HG03460 (cell line): ENCODE measurements around the gene MATN3.

Source experiments
- ATAC-seq: cut with Tn5 transposase; IDR thresholded peaks from one replicate; pipeline ENCODE4 v1.9.1; 2021; ENCODE audit not compliant: unreplicated experiment

The MATN3 gene

DNA sequence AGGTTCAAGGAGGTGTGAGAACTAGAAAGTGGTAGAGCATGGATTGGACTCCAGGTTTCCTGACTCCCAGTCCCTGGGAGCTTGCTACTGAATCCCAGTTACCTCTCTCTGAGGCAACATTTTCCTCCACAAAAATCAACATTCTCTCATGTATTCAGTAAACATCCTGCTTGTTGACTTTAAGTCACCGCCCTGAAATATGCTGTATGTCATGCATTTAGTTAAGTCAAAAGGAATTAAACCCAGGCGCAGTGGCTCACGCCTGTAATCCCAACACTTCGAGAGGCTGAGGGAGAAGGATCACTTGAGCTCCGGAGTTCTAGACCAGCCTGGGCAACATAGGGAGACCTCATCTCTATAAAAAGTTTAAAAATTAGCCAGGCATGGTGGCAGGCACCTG is 3.8 kb downstream of the MATN3 start:
- ATAC-seq: no peak

DNA sequence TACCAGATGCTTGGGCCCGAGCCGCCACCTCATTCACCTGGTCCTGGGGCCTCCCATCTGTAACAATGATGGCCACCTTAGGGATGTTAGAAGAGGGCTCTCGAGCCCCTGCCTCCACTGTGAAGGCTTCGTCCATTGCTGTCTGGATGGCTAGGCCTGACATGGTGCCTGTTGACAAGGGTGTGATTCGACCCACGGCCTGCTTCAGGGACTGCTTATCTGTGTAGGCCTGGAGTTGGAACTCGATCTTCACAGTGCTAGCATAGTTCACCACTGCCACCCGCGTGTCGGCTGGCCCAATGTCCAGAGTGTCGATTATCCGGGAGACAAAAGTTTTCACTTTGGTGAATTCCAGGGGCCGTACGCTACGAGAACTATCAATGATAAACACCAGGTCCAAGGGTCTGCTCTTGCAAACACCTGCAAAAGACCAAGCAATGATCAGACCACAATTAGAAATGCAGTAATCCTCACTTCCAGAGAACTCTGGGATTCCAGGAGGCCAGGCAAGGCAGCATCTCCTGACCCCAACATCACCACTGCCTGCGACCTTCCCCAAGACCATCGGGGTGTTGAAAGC is 6.5 kb downstream of the MATN3 start:
- no peak for ATAC-seq

DNA sequence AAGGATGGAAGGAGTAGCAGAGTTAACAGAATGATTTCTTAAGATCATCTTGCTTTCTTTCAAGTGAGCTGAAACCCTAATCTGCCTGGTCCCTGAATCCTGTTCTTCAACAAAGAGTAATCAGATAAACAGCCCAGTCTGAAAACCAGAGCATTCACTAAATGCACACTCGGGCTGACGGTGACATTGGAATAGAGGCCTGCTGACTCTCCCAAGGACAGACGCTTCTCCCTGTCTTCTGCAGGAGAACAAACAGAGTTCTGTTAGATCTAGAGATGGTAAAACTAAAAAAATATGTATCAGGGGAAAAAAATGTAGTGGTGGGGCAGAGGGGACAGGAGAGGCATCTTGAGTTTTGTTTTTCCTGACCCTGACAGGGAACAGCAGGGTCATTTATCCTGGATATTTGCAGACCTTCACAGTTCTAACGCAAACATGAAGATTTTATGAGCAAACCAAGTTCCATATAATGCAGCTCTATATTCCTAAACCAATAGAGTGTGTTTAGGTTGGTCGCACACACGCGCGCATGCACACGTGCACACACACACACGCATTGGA is 7.3 kb downstream of the MATN3 start:
- ATAC-seq: no peak

DNA sequence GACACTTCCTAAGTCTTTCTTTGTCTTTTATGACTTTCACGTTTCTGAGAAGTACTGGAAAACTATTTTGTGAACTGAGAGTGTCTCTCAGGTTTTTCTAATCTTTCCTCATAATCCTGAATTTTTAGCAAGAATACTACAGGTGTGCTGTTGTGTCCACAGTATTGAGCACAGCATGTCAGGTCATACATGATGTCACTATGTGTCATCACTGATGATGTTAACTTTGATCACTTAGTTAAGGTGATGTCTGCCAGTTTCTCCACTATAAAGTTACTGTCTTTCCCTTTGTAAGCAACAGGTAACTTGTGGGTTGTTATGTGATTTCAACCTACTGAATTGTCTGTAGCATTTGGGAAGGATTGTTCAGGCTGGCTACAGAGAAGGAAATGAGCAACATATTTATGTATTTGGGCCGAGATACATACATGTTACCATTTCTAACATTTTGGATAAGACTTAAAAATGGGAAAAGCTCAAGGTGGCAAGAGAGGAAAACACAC is 11.1 kb downstream of the MATN3 start:
- ATAC-seq: no peak

DNA sequence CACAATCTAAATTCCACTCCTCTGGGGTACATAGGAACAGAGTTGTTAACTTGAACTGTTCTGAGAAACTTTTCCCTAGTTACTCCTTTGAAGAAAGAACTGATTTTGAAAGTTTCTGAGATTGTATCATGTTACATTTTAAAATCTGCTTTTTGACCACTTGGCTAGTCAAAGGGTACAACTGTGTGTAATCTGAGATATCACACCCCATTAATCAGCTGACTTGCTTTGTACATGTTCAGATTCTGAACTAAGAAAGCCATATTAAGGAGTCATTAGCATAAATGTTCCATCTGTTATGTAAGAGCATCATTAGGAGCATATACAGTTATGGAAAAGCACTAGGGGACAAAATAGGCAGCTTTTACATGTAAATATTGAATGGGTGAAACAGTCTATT is 18.7 kb downstream of the MATN3 start:
- no peak for ATAC-seq

DNA sequence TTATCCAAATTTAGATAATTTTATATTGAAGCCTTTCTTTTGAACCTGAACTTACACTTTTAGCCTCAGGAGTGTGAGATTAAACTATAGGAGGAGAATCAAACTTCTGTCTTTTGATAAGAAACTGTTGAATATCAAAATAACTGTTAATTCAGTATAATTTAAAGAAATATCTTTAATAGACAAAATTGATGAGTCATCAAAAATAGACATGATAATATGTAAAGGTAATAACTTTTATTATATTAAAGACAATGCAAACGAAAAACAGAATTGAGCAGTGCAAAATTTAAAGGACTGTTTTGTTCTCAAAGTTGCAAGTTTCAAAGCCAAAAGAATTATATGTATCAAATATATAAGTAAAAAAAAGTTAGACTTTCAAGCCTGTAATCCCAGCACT is 20.6 kb downstream of the MATN3 start:
- ATAC-seq: no peak

DNA sequence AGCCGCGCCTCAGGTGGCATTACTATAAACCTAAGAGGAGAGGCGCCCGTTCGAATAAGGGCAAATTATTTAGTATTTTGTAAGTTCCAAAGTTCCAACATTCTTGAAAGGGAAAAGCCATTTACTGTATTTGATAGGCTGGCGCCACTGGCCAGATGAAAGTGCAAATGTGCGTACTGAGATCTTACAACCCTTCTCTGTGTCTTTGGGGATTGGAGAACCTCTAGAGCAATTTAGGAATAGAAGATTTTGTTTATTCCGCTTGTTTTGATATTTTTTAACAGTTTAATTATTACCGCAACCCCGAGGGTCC is 22.1 kb downstream of the MATN3 start:
- ATAC-seq: no peak

DNA sequence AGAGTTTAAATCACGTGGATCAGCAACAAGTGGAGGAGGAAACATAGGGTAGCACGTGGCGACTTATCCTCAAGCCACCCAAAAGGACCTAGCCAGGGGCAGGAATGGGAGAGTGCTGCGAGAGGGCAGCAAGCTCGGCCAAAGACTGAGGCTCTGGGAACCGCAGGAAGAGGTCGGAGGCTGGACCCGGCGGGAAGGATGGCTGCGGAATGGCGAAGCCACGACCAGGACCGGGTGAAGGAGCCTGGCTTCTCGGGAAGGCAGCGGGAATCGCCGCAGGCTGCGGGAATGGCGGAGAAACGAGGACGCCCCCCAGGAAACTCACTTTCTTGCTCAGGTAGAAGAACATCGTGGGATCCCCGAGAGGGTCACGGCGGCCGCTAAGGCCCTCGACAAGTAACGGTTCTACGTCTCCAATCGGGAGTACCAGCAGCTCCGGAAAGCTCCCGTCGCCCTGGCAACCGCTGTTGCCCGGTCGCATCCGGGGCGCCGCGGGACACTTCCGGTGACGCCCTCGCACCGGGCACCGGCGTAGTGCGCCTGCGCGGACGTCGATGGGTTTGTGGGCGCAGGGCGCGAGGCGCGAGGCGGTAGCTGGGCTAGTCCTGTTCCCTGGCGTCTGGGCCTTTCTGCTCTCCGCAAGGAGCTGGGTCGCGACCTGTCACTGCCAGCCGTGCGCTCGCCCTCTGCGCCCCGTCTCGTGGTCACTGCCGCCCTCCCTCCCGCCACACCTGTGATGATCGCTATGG is 22.6 kb downstream of the MATN3 start, which contains the start of gene WDR35:
WDR35 (minus strand) TSS at position 439 of the 749 bp plus-strand sequence; CDS start at position 349, 90 bp downstream.
- ATAC-seq: peak; percentile 93

DNA sequence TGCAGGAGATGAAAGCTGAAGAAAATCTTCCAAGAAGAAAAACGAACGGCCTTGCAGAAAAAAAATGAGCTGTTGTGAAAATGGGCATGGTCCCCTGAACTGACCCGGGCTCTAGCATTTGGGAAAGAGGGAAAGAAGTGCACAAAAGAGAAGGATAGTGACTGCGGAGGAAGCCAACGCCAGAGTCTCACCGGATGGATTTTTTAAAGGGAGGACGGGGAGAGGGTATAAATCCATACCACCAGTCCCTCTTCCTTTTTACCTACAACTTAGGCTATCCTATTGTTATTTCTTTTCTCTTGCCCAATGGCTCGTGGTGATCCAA is 23.2 kb downstream of the MATN3 start:
- ATAC-seq: no peak

DNA sequence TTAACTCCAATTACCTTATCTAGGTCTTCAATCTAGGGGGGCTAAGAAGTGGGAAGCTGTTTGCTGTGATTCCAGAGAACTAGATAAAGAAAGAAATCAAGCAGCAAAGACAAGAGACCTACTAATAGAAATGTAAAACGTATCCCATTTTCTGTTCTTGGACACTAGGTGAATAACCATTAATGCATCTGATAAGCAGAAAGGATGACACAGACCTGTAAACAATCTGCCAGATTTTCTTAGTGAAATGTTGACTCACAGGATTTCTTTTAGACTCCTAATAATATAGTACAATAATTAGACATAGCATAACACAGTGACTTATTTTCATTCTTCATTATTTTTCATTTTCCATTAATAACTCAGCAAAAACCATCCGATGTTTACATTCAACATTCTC is 23.9 kb downstream of the MATN3 start:
- no peak for ATAC-seq

DNA sequence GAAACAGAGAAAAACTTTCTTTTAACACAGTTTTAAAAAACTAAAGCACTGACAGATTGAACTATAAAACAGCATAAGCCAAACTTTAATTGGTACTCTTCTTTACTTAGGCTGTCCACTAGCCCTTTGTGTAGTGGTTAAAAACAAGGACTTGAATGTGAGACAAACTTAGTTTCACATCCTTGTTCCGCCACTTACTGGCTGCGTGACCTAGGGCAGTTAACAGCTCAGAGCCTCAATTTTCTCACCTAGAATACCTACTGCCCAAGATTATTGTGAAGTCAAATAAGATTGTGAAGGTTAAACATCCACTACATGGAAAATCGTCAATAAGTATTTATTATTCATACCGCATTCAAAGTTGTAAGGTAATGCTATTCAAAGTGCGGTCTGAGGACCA is 24.5 kb downstream of the MATN3 start:
- ATAC-seq: peak; percentile 62

DNA sequence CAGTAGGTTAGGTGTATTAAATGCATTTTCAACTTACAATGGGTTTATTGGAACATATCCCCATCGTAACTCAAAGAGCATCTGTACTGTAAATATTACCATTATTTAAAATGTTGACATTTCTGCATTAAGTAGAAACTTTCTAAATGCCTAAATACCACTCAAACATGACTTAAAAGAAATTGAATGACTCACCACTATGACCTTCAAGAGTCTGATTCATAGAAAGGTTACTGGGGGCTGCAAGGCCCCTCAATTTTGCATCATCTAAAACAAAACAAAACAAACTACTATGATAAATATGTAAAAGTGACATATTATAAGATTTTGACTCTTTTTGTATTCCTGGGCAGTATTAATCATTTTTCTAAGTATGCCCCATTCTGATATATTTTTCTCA is 30.2 kb downstream of the MATN3 start:
- no peak for ATAC-seq

DNA sequence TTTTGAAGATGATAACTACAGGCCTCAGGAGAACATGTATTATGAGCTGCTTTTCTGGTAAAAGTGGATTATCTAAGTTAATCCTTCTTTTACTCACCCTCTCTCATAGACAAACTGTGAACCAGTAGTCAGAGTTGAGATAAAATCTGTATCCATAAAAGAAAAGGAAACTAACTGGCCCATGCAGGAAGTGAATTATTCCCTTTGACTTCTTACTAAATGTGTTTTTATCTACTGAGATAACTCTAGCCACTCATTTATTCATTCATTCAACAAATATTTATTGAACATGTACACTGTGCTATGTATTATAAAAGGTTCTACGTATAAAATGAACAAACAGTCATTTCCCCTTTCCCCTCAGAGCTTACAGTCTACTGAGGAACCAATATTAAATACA is 32.5 kb downstream of the MATN3 start:
- no peak for ATAC-seq

DNA sequence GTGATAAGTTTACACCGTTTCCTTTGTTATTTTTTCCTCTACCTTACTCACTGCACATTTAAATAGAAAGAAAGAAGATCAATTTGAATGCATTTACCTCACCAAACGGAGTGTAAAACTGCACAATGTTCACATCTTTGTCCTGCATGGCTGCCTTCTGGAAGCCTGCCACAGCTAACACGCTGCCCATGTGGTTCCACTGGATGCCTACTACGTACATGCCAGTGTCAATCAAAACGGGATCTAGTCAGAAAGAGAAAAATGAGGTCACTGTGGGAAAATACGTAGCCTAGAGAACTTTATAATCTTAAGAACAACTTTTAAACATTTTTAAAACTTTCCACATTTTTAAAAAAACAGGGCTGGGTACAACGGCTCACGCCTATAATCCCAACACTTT is 39.0 kb downstream of the MATN3 start:
- ATAC-seq: no peak

DNA sequence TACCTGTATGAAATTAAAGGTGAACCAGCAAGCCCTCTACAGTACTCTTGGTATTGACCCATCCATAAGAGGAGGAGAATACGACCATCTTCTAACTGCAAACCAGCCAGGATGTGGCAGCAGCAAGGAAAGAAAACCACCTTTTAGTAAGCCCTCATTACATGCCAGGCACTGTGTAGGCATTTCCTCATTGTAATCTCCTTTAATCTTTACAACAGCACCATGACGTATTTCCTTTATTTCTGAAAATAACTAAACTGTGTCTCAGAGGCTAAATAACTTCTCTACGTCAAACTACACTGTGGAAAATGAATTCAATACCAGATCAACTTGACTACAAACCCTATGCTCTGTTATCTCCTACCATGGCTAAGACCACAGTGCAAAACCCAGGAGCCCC is 40.8 kb downstream of the MATN3 start:
- no peak for ATAC-seq

DNA sequence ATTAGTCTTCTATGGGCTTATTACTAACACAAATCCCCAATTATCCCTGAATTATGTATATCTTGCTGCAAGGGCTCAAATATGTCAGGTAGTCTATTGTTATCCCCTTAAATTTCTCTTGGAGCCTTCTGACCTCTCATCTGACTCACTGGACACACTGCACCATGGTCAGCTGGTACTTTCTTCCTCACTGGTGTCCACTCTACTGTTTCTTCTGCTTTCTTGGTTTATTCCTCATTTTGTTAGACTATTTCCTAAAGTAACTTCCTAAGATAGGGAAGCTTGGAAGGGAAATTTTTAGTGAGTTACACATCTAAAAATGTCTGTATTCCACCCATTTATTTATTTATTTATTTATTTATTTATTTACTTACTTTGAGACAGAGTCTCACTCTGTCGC is 49.1 kb downstream of the MATN3 start:
- ATAC-seq: no peak

DNA sequence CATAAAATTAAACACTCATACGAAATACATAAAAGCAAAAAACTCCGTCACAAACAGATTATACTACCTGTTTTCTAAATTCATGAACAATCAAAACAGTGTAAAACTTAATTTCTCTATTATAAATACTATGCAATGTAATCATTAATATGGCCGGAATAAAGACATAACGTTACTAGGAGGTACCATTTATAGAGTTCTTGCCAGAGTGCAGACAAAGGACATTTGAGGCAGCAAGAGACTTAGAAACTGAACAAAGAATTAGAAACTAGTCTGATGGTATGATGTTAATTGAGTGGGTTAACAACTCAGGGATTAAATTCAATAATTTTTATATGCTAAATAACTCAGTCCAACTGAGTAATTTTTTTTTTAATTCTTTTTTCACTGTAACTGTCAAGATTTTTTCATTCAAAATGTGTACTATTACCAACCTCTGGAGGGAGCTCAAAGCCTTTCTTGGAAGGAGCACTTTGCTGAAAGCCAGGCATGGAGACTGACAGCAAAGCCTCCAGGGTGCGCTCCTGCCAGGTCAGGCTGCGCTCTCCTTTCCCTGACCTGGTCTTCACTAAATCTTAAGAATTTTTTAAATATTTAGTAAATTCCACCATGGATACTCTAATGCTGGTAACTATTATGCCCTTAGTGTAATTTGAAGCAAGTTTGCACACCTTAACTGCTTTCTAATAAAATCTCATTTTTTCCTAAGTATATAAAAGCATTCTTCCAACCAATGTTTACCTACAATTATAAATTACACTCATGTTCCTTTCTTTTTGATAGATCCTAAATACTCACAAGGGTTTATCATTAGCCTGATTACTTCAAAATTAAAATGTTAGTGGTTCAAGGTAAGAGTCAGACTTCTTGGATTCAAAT is 56.7 kb downstream of the MATN3 start:
- peak; percentile 90 for ATAC-seq

DNA sequence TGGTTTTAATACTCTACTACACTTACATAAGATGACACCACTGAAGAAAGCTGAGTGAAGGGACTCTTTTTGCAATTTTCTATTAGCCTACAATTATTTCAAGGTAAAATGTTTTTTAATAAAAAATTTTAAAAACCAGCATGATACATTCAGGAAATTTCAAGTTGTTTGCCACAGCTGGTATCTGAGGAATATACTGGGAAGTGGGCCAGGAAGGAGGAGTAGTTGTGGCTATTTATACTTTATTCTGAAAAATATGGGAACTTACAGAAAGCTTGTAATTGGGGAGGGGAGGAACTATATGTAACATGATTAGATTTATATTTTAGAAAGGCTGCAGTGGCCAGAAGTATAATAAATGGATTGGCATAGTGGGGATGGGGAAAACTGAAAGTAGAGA is 63.4 kb downstream of the MATN3 start:
- no peak for ATAC-seq

DNA sequence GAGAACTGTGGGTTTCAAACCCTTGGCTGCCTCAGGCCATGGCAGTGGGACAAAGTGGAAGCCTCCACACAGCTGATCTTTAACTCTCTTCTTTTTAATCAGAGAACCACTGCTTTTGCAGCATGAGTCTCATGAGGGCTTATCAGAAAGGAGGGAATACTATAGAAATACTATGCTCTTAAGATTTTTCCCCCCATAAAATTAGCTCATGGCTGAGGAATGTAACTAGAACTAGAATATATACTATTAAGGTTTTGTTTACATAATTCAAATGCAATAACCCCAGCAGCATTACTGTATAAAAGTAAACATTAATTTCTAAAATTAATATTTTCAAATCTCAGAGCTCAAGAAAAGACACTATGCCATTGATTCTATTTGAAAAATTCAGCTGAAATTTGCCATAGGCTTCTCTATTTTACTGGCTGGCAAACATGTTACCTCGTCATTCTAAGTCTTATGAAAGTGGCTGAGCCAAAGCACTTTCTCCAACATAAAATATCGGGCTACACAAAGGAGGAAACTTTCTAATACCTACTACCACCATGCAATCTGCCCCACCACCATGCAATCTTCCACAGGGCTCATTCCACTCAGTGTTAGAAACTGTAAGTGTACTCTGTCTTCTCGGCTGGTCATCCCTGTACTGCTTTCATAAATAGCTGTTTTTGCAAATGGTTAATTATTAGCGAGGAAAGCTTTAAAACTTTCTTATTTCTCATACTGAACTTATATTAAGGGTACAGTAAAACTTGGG is 65.1 kb downstream of the MATN3 start:
- ATAC-seq: no peak

DNA sequence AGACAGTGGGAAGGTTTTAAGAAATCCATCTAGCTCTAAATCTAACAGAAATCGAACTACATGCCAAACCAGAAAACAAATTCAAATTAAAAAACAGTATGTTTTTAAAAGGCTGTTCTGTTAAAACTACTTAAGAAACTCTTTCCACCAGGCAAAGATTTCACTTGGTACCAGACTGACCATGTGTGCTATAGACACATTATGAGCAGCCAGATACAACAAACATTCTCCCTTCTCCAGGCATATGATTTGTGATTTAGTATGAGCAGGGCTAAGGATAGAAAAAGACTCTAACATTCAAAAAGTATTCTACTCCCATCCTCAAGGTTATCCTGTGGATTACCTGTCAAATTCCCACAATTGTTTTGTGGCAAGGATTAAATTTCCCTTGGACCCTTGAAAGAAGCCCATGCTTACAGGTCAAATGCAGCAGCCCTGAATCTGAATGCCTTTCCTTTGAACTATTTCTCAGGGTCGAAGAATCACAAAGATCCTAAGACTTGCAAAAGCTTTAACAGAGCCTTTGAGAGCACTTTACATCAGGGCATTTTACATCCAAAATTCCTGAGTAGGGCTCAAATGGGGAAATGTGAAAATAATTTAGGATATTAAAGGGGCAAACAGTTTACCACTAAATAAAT is 68.1 kb downstream of the MATN3 start:
- no peak for ATAC-seq

DNA sequence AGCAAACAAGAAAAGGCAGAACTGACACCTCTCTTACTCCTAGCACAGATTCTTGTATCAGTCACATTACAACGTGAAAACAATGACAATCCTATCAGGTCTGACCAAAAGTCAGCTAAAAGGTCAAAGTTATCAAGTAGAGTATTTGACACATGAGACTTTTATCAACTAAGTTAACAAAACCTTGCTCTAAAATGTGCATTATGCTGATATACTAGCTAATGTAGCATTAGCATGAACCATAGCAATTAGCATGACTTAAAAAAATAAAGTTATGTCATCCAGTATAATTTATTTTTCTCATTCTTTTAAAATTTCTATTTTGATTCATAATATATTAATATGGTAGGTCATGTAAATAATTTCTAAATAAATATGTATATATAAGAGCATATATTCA is 69.3 kb downstream of the MATN3 start:
- ATAC-seq: no peak
